GM12878 (cell line): ENCODE measurements around the gene B3GNT3.

ENCODE experiments used
- CTCF ChIP-seq, 3 experiments: IDR thresholded peaks in 2 of 3; conservative IDR thresholded peaks in 1 of 3; 2 replicates each; pipeline ENCODE4 v1.5.1; 2011; ENCODE audit warnings: low read depth in 3 of 3, low read length in 3 of 3, mild to moderate bottlenecking in 3 of 3, control low read depth in 2 of 3, moderate library complexity in 2 of 3, inconsistent platforms in 1 of 3, mixed read lengths in 1 of 3; ENCODE audit not compliant: control insufficient read depth in 2 of 3, insufficient read depth in 1 of 3; ENCODE audit errors: extremely low read depth in 1 of 3
- E2F4 ChIP-seq: IDR thresholded peaks from 2 replicates; pipeline ENCODE4 v1.6.1; 2012; ENCODE audit warnings: low read depth, low read length, improper control_type of control experiment
- ELK1 ChIP-seq: IDR thresholded peaks from 2 replicates; pipeline ENCODE4 v1.6.1; 2012; ENCODE audit warnings: low read depth, low read length, improper control_type of control experiment
- ETV6 ChIP-seq, 2 experiments: fragments of 450-650 bp in 1 of 2; IDR thresholded peaks in 1 of 2; conservative IDR thresholded peaks in 1 of 2; 2 replicates each; pipeline ENCODE4 v1.6.1; 2014; ENCODE audit warnings: antibody characterized with exemption in 1 of 2, borderline replicate concordance in 1 of 2, low read depth in 1 of 2, mild to moderate bottlenecking in 1 of 2, moderate library complexity in 1 of 2
- EZH2 ChIP-seq: IDR thresholded peaks from 2 replicates; pipeline ENCODE4 v1.6.1; 2012; ENCODE audit warnings: low read depth, mild to moderate bottlenecking, control low read depth, inconsistent platforms, low read length, borderline replicate concordance; ENCODE audit not compliant: control insufficient read depth
- FOXM1 ChIP-seq: IDR thresholded peaks from 2 replicates; pipeline ENCODE4 v1.6.1; 2012; ENCODE audit warnings: low read depth, mild to moderate bottlenecking, inconsistent platforms, low read length, moderate library complexity
- PML ChIP-seq: IDR thresholded peaks from 2 replicates; pipeline ENCODE4 v1.6.1; 2012; ENCODE audit warnings: low read length, inconsistent platforms
- POLR2AphosphoS5 ChIP-seq: IDR thresholded peaks from 2 replicates; pipeline ENCODE4 v1.6.1; 2011; ENCODE audit warnings: mild to moderate bottlenecking, low read length, inconsistent platforms
- YY1 ChIP-seq: IDR thresholded peaks from 2 replicates; pipeline ENCODE4 v1.6.1; 2011; ENCODE audit warnings: low read depth, mild to moderate bottlenecking, low read length

- TF ChIP-seq PML (no peak), FOXM1 (no peak), CTCF (IDR thresholded peaks at IDR 0.05 in 2 of 3, conservative IDR thresholded peaks at IDR 0.05 in 1 of 3; ENCODE audit: control insufficient read depth in 2 of 3, extremely low read depth in 1 of 3, insufficient read depth in 1 of 3, low read depth in 3 of 3, low read length in 3 of 3) (no peak), YY1 (no peak), ETV6 (conservative IDR thresholded peaks at IDR 0.05 in 1 of 2, IDR thresholded peaks at IDR 0.05 in 1 of 2; ENCODE audit: borderline replicate concordance in 1 of 2, low read depth in 1 of 2) (no peak), ELK1 (no peak), POLR2AphosphoS5 (no peak), EZH2 (no peak), E2F4 (no peak)
These were observed 16.2 kb downstream of the B3GNT3 start for GRCh38 chr19:17811103-17811502.
